Astrocyte (in vitro differentiated cells and primary cell): ENCODE results near the gene TXLNA.

Source experiments
- CTCF ChIP-seq: IDR thresholded peaks from 2 replicates; pipeline ENCODE4 v1.5.1; 2011; ENCODE audit warnings: low read depth, mild to moderate bottlenecking, inconsistent platforms, low read length, moderate library complexity; ENCODE audit not compliant: insufficient read depth
- EZH2 ChIP-seq: IDR thresholded peaks from 2 replicates; pipeline ENCODE4 v1.6.1; 2012; ENCODE audit warnings: mild to moderate bottlenecking, low read length, inconsistent platforms; ENCODE audit not compliant: insufficient read depth

DNA sequence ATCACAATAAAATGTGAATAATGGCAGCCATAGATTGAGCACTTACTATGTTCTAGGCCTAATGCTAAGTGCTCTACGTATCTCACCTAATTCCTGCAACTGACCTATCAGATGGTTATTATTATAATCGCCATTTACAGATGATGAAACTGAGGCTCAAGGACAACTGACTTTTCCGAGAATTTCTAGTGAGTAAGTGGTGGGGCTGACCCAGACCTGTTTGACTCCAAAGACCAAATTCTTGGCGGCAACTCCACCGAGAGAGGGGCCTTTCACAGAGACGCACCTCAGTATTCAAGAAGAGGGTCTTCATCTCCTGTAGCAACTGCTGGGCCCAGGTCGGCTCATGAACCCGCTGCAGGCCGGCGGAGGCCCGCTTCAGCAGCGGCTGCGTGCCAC, 42.1 kb downstream of the TXLNA start:
- TF ChIP-seq CTCF (no peak), EZH2 (no peak)
